Umbilical cord (tissue), 2 donors: ENCODE results near the gene HSD17B3. TPM values are rescaled to one million over a fixed set of nuclear protein-coding genes. Genes with fewer than 3 reads are reported as not detected.
"Not testable (repeated sequence)": the region's sequence is repeated elsewhere in the genome, so short reads cannot be mapped to it uniquely, and the experiment has no call there.

Source experiments
- DNase-seq: peaks from one replicate; pipeline ENCODE4 v3.0.0-alpha.2; 2015; ENCODE audit warnings: low spot score
- total RNA-seq: library from RNA; depleted of rRNA; stranded (reverse); fragments of >200 nt; gene quantifications from one replicate; pipeline ENCODE4 v1.2.3, GENCODE V29; 2014; ENCODE audit warnings: low replicate concordance; ENCODE audit not compliant: insufficient read depth

HSD17B3 gene
- total RNA-seq, 1 donor from 2014 or later = 2.4 TPM

DNA sequence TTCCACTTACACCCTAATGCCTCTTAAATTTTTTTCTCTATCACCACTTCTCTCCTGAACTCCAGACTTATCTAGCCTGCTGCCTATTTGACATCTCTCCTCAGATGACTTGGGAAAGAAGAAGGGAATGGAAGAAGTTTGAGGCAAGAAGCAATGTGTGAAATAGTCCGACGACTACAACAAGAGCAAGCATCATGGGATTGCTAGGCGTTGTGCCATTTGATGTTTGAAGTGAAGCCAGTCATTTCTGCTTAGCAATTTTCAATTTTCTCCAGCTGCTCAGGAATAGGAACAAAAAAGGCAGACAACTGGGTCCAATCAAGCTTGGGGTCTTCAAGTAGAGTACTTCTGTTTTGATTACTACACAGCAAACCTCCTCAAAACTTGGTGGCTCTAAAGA is 106.4 kb downstream of the HSD17B3 start:
- no peak for DNase-seq

DNA sequence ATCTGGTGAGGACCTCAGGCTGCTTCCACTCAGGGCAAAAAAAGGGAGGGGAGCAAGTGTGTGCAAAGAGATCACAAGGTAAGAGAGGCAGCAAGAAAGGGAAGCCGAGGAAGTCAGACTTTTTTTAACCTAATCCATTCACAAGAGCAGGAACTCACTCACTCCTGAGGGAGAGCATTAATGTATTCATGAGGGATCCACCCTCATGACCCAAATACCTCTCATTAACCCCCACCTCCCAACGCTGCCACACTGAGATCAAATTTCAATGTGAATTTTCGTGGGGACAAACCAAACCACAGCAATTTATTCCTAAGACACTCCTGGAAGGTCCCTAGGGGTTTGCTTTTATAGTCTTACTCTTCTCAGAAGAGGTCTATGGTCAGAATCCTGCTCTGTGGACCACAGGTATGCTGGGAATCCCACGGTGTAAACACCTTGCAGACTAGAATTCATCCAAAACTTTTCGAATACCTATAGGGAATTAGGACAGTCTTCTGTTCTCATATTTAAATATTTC is 108.7 kb downstream of the HSD17B3 start:
- DNase-seq = no peak

DNA sequence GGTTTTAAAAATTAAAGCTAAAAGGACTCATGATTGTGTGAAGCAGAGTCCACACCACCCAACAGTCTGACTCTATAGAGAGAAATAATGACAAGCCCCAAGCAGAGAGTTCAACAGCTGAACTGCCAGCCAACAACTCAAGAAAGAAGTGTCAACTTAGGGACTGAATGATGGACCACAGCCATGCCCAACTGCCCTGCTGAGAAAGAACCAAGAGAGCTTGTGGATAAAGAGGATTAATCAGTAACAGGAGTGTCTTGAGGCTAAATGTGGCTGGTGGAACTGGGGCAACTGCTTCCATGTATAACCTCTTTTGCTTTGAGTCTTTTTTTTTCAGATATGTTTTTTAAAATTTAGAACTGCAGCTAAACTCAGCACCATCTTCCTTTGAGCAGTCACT is 109.3 kb downstream of the HSD17B3 start:
- DNase-seq = no peak

DNA sequence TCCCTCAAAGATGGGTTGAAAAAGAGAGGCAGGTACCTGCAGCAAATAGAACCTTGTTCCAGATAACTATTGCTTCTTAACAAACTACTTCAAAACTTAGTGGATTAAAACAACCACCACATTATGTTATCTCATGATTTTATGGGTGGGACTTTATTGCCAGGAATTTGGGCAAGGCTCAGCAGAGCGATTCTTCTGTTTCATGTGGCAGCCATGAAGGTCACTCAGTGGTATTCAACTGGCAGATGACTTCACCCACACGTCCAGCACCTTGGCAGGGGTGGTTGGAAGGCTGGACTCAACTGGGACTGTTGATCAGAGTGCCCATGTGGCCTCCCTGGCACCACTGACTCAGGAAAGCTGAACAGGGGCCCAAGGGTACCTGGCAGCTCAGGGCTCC is 112.0 kb downstream of the HSD17B3 start:
- no peak for DNase-seq

DNA sequence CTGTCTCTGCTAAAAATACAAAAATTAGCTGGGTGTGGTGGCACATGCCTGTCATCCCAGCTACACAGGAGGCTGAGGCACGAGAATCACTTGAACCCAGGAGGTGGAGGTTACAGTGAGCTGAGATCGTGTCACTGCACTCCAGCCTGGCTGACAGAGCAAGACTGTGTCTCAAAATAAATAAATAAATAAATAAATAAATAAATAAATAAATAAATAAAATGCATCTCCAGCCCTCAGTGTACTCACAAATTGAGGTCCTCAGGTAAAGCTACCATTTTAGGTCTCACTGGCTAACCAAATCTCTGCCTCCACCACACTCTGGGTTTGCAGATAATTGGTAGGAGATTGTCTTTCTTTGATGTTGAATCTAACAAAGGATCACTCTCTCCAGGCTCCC is 112.4 kb downstream of the HSD17B3 start:
- DNase-seq = not testable (repeated sequence)

DNA sequence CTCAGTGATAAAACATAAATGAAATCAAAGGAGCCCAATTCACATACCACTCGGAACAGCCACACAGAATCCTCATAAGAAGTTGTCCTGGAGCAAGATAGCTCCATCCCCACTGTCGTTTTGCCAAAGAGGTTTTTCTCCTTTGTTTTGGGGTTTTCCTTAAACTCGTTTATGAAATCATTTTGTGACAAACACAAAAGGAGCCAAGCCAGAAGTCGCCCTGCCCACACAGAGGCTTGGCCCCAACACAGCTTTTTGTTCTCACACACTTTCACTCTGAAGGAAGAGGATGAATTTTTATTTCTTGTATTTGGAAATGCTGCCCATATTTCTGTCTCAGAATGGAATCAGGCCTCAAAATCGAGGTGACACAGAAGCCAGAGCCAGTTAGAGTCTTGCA is 113.4 kb downstream of the HSD17B3 start:
- no peak for DNase-seq

DNA sequence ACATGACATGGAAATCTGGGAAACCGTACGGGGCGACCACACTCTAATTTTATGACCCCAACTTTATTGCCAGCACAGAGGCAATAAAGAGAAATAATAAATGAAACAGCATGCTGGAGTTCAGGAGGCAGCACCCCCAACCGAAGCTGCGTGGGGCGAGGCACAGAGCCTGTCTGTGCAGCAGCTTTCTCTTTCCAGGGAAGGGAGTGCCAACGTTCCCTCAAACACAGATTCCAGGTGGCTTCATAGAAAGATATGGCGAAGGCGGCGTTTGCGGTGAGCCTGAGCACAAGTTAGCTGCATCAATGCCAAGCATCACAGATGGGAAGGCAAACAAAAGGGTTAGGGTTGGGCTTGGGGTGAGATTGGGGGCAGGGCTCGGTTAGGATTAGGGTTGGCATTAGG is 114.8 kb downstream of the HSD17B3 start:
- DNase-seq = no peak

DNA sequence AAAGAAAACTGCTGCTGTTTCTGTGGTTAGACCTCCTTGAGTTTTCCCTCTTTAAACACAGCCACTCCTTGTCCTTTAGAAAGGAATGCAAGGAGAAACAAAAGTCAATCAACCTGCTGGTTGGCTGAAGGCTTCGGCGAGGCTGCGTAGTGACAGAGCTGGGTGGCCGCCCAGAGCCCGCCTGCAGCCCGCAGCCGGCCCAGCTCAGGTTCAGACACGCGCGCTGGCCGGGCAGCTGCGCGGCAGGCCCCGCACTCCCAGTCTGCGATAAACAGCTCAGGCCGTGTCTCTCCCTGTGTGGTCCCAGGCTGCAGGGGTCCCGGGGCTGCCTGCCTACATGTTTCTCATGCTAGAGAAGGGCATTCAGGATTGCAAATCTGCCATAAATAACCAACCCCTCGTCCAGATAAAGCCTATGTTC is 115.4 kb downstream of the HSD17B3 start:
- DNase-seq = no peak

DNA sequence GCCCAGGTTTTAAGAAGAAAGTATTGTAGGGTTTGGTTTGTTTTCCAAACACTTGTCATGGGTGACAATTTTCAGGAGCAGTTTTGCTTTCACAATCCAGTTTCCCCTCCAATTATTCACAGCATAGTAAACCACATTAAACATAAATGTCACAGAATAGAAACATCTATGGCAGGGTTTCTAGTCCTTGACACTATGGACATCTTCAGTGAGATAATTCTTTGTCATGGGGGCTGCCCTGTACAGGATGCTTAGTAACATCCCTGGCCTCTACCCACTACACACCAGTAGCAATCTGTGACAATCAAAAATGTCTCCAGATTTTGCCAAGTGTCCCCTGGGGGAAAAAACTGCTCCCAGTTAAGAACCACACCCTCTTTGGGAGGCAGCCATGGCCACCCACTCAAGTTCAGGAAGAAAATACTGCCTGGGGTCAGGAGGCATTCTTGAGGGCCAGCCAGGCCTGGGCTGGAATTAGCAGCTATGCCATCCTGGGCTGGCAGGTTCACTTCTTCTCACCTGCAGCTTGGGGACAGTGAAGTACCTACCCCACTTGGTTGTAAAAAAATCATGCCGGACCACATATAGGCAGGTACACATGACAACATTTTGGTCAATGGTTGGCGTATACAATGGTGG is 116.3 kb downstream of the HSD17B3 start:
- DNase-seq = no peak

Other genes starting within 250 kb of the HSD17B3 start
- 12.3 TPM for gene SLC35D2, start 81.5 kb upstream of the HSD17B3 start, total RNA-seq
- gene ZNF367, start 116.2 kb upstream of the HSD17B3 start, total RNA-seq = 7.0 TPM
- gene HABP4, start 148.0 kb upstream of the HSD17B3 start, total RNA-seq = 11.3 TPM